Neural cell (in vitro differentiated cells): ENCODE results near the gene PRICKLE2. TPM values are rescaled to one million over a fixed set of nuclear protein-coding genes. Genes with fewer than 3 reads are reported as not detected.

Experiments used
- H2AFZ ChIP-seq: fragments of 200-600, 300-800 bp; sonication (generic), shearing (Covaris generic); 2 replicates; pipeline ENCODE4 v1.6.0; 2014; ENCODE audit warnings: low read depth, mild to moderate bottlenecking, antibody characterized with exemption, low read length, moderate library complexity
- H3F3A ChIP-seq: fragments of 200-600 bp; shearing (Covaris generic); 2 replicates; pipeline ENCODE4 v1.6.1; 2016; ENCODE audit warnings: mild to moderate bottlenecking, moderate library complexity, mixed read lengths, antibody characterized with exemption, low read length; ENCODE audit not compliant: insufficient read depth, poor library complexity, severe bottlenecking
- H3K27ac ChIP-seq: fragments of 200-600, 300-800 bp; sonication (generic), shearing (Covaris generic); 2 replicates; pipeline ENCODE4 v1.5.1; 2014; ENCODE audit warnings: mild to moderate bottlenecking, low read length, moderate library complexity
- H3K27me3 ChIP-seq: fragments of 300-800, 200-600 bp; sonication (generic), shearing (Covaris generic); 2 replicates; pipeline ENCODE4 v1.6.0; 2014; ENCODE audit warnings: mild to moderate bottlenecking, low read depth, low read length, moderate library complexity; ENCODE audit not compliant: insufficient read depth
- H3K36me3 ChIP-seq: fragments of 300-800, 200-600 bp; sonication (generic), shearing (Covaris generic); 2 replicates; pipeline ENCODE4 v1.5.1; 2014; ENCODE audit warnings: mild to moderate bottlenecking, antibody characterized with exemption, low read length, moderate library complexity; ENCODE audit not compliant: insufficient read depth
- H3K4me2 ChIP-seq: fragments of 300-800, 200-600 bp; sonication (generic), shearing (Covaris generic); 2 replicates; pipeline ENCODE4 v1.6.0; 2014; ENCODE audit warnings: mild to moderate bottlenecking, low read length
- H3K4me3 ChIP-seq: fragments of 300-800, 200-600 bp; sonication (generic), shearing (Covaris generic); 2 replicates; pipeline ENCODE4 v1.5.1; 2014; ENCODE audit warnings: mild to moderate bottlenecking, low read length, moderate library complexity
- H3K79me2 ChIP-seq: fragments of 200-600 bp; shearing (Covaris generic); replicated peaks from 2 replicates; pipeline ENCODE4 v1.6.0; 2014; ENCODE audit warnings: mild to moderate bottlenecking, low read length, moderate library complexity; ENCODE audit not compliant: insufficient read depth
- H3K9ac ChIP-seq: fragments of 300-800, 200-600 bp; sonication (generic), shearing (Covaris generic); 2 replicates; pipeline ENCODE4 v1.6.1; 2016; ENCODE audit warnings: mild to moderate bottlenecking, low read length, mixed read lengths
- H3K9me2 ChIP-seq: fragments of 200-600 bp; shearing (Covaris generic); 2 replicates; pipeline ENCODE4 v1.6.1; 2016; ENCODE audit warnings: mild to moderate bottlenecking, low read length, mixed read lengths; ENCODE audit not compliant: insufficient read depth
- H3K9me3 ChIP-seq: fragments of 200-600, 300-800 bp; sonication (generic), shearing (Covaris generic); 2 replicates; pipeline ENCODE4 v1.6.1; 2016; ENCODE audit warnings: mild to moderate bottlenecking, mixed run types, low read length, moderate library complexity, mixed read lengths
- H4K20me1 ChIP-seq: fragments of 200-600 bp; shearing (Covaris generic); 2 replicates; pipeline ENCODE4 v1.6.1; 2016; ENCODE audit warnings: mild to moderate bottlenecking, mixed run types; ENCODE audit not compliant: insufficient read depth
- CTCF ChIP-seq: fragments of 450-650 bp; IDR thresholded peaks from 2 replicates; pipeline ENCODE4 v1.5.1; 2014; ENCODE audit warnings: antibody characterized with exemption, mild to moderate bottlenecking, moderate library complexity; ENCODE audit not compliant: poor library complexity, severe bottlenecking
- EP300 ChIP-seq: fragments of 450-650 bp; conservative IDR thresholded peaks from 2 replicates; pipeline ENCODE4 v1.6.1; 2014; ENCODE audit warnings: antibody characterized with exemption, mild to moderate bottlenecking, moderate library complexity; ENCODE audit not compliant: poor library complexity, severe bottlenecking
- EZH2 ChIP-seq: fragments of 200-600, 300-800 bp; shearing (Covaris generic), sonication (generic); IDR thresholded peaks from 2 replicates; pipeline ENCODE4 v1.6.1; 2014; ENCODE audit warnings: antibody characterized with exemption, low read length, borderline replicate concordance, mild to moderate bottlenecking; ENCODE audit not compliant: insufficient read depth, poor library complexity, severe bottlenecking
- MXI1 ChIP-seq: fragments of 450-650 bp; conservative IDR thresholded peaks from 2 replicates; pipeline ENCODE4 v1.6.1; 2014; ENCODE audit warnings: antibody characterized with exemption, mild to moderate bottlenecking; ENCODE audit not compliant: poor library complexity, severe bottlenecking
- POLR2AphosphoS5 ChIP-seq: IDR thresholded peaks from 2 replicates; pipeline ENCODE4 v1.6.1; 2012
- RAD21 ChIP-seq: fragments of 450-650 bp; conservative IDR thresholded peaks from 2 replicates; pipeline ENCODE4 v1.6.1; 2014; ENCODE audit warnings: antibody characterized with exemption, mild to moderate bottlenecking, moderate library complexity
- REST ChIP-seq: IDR thresholded peaks from 2 replicates; pipeline ENCODE4 v1.6.1; 2012; ENCODE audit warnings: borderline replicate concordance
- SMC3 ChIP-seq: fragments of 450-650 bp; conservative IDR thresholded peaks from 2 replicates; pipeline ENCODE4 v1.6.1; 2014; ENCODE audit warnings: antibody characterized with exemption, mild to moderate bottlenecking, moderate library complexity; ENCODE audit not compliant: poor library complexity
- TAF1 ChIP-seq: IDR thresholded peaks from 2 replicates; pipeline ENCODE4 v1.6.1; 2012; ENCODE audit warnings: low read depth
- polyA plus RNA-seq: library from polyadenylated mRNA; depleted of rRNA; stranded (reverse); fragments of >200 nt; gene quantifications from 2 replicates; pipeline ENCODE4 v1.2.3, GENCODE V29; 2014

The PRICKLE2 gene
- polyA plus RNA-seq, 1 donor from 2014 or later, result 8.7 TPM

GRCh38 chr3:64160000-64160695, 65.1 kb downstream of the PRICKLE2 start:
- Histone ChIP-seq H3K27me3 (no peaks in the 10 kb centered on the region), H3K36me3 (no peaks in the 10 kb centered on the region), H4K20me1 (no peaks in the 10 kb centered on the region), H3K4me2 (no peak overlapping the region), H3K4me3 (no peak overlapping the region), H3K9me3 (no peaks in the 10 kb centered on the region), H3K9me2 (no peaks in the 10 kb centered on the region), H2AFZ (no peak overlapping the region), H3F3A (no peaks in the 10 kb centered on the region), H3K27ac (no peak overlapping the region), H3K9ac (no peak overlapping the region), H3K79me2 (no peaks in the 10 kb centered on the region)
- TF ChIP-seq SMC3, result no peak
- TF ChIP-seq CTCF, result no peak
- TF ChIP-seq EZH2, result no peak
- TF ChIP-seq TAF1, result no peak
- TF ChIP-seq RAD21, result no peak
- no peak for TF ChIP-seq MXI1
- TF ChIP-seq EP300, result no peak
- no peak for TF ChIP-seq POLR2AphosphoS5
- no peak for TF ChIP-seq REST

- H3F3A ChIP-seq, result no peaks in the 10 kb centered on the region
These were observed 66.9 kb downstream of the PRICKLE2 start for GRCh38 chr3:64158334-64158733.

More at GRCh38 chr3:64158334-64158733, 66.9 kb downstream of the PRICKLE2 start:
- Histone ChIP-seq H3K27me3 (no peaks in the 10 kb centered on the region), H3K9me3 (no peaks in the 10 kb centered on the region), H3K36me3 (no peaks in the 10 kb centered on the region), H3K9ac (no peak overlapping the region), H2AFZ (no peak overlapping the region), H3K9me2 (no peaks in the 10 kb centered on the region), H3K79me2 (no peaks in the 10 kb centered on the region), H3K4me2 (no peak overlapping the region), H4K20me1 (no peaks in the 10 kb centered on the region), H3K4me3 (no peak overlapping the region), H3K27ac (no peak overlapping the region)
- TF ChIP-seq EP300 (no peak), EZH2 (no peak), TAF1 (no peak), CTCF (no peak), POLR2AphosphoS5 (no peak), REST (no peak), RAD21 (no peak), SMC3 (no peak), MXI1 (no peak)
